OCI-LY1 (cell line): ENCODE data around the gene CPNE8.

Experiments
- CTCF ChIP-seq: fragments of 200-600 bp; sonication (generic), shearing (Covaris generic); IDR thresholded peaks from 2 replicates; pipeline ENCODE4 v1.5.1; 2017; ENCODE audit warnings: mild to moderate bottlenecking, antibody characterized with exemption, low read length, moderate library complexity, mixed read lengths
- EZH2 ChIP-seq: fragments of 200-600 bp; sonication (generic), shearing (Covaris generic); IDR thresholded peaks from 2 replicates; pipeline ENCODE4 v1.8.0; 2017; ENCODE audit warnings: borderline replicate concordance, mixed run types, mild to moderate bottlenecking, antibody characterized with exemption, low read length, moderate library complexity, mixed read lengths

- TF ChIP-seq CTCF = no peak
- TF ChIP-seq EZH2 = no peak
These were observed 32.8 kb downstream of the CPNE8 start for GRCh38 chr12:38872561-38872960.
